Left renal pelvis (tissue), 4 donors: ENCODE measurements around the gene EFHC1. TPM values are rescaled to one million over a fixed set of nuclear protein-coding genes. Genes with fewer than 3 reads are reported as not detected.

ENCODE experiments used
- DNase-seq, 4 donors: peaks; one replicate each; pipeline ENCODE4 v3.0.0-alpha.2; 2013; ENCODE audit warnings: low read depth in 4 of 4, low spot score in 3 of 4
- polyA plus RNA-seq, 4 donors: library from polyadenylated mRNA; unstranded; fragments of 120-200 nt; gene quantifications; one replicate each; pipeline ENCODE4 v1.2.1, GENCODE V29; 2013; ENCODE audit not compliant: insufficient read length in 4 of 4

Gene EFHC1
- polyA plus RNA-seq, 4 donors = 40.8 to 61.1 (median 56.8) TPM

DNA sequence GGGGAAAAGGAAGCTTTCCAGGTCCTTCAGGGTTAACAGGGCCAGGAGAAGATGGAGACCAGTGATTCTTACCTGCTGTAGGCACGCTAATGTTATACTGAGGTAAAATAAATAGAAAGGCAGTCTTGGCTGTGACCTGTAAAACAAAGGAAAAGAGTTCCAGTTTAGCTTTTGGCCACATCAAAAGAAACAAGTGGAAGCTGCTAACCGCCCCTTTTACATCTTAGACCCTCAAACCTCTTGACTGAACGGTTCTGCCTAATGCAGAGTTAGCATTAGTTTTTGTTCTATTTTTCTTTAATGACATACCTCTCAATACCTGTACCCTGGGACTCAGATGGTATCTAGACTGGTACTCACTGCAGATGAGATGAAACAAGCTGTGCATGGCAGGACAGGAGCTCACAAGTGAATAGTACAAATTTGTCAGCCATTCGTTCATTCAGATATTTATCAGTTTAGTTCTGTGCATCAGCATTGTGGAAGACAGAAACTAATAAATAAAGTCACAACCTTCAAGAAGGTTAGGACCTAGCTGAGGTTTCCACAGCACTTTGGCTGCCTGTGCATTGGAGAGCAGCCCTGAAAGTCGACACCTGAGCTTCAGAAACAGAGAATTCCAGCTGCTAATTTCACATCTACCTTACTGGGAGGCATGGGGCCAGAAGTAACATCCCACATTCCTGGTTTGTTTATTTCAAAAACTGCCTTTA lies 115.7 kb downstream of the EFHC1 start:
- DNase-seq = no peak

DNA sequence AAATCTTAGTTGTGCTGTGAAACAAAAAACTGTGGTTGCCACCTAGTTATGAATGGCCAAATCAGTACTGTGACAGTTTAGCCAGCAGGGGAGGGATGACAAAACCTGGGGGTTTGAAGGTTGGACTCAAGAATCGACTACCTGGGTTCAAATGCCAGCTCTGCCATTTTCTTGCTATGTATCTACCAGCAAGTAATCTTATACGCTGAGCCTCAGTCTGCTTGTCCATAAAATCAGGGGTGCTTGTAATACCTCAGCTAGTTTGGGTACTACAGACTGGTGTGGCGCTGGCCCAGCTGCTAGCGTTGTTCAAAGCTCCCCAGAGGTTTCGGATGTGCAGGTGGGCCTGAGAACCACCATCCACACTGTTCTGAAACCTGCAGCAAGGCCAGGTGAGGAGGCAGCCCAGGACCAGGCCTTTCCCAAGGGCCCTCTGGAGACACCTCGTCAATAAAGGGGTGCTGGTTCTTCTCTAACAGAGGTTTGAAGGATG lies 116.3 kb downstream of the EFHC1 start:
- DNase-seq = no peak

- DNase-seq = no peak
These were observed 117.0 kb downstream of the EFHC1 start for GRCh38 chr6:52537001-52537753.

- no peak for DNase-seq
These were observed 118.2 kb downstream of the EFHC1 start for GRCh38 chr6:52538252-52538900.

GRCh38 chr6:52538901-52539354 lies 118.8 kb downstream of the EFHC1 start:
- DNase-seq = no peak

DNA sequence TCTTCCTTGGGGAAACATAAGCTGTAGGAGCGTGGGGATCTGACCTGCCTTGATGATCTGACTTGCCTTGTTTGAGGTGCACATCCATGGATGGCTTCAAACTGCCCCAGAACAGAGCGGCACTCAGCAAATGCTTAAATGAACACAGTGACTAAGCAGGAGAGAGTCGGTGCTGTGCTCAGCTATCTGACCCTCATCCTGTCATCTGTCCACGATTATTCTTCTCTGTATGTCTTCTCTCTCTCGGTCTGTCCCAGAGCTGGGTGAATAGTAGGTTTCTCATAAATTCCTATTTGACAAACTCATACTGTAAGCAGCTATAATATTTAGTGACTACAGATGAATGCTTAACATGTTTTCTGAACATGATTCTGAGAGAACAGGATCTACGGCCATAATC lies 119.5 kb downstream of the EFHC1 start:
- DNase-seq = no peak

DNA sequence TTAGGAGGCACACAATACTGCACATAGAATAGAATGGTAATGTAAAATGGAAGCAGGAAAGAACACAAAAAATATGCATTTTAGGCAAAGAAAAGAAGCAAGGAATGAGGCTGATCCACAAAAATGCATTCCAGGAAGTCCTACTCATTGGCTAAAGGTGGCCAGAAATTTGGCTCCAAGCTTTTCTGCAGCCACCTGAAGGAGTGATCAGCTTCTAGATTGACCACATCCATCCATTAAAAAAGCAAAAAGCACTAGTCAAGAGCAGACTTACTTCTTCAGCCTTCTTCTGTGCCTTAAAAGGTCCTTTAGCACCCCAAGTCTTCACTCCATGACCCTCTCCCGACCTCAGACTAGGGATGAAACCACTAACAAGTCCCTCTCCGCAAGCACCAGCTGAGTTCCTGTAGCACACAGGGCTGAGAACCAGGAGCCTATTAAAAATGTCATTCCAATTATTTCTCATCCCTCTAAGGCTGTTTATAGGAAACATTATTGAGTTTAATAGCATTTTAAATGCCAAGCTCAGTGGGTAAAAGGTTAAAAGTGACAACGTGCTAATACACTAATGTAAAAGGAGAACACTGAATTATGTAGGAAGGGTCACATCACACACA lies 120.3 kb downstream of the EFHC1 start:
- no peak for DNase-seq

DNA sequence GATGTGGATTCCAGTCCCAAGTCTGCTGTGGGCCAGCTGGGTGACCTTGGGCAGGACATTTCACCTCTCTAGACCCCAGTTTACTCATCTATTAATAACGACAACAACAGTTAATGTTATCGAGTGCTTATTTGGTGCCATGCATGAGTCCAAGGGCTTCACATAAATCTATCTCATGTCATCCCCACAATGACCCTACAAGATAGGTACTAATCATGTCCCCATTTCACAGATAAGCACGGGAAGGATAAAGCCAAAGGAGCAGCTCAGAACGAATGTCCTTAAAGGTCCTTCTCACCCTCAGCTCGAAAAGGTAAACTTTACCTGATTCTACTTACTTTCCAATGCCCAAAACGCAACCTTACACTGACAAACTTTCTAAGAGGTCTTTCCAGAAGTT lies 121.0 kb downstream of the EFHC1 start:
- no peak for DNase-seq

GRCh38 chr6:52543262-52543661 lies 123.1 kb downstream of the EFHC1 start:
- DNase-seq = no peak

- no peak for DNase-seq
These were observed 123.8 kb downstream of the EFHC1 start for GRCh38 chr6:52543729-52544601.

DNA sequence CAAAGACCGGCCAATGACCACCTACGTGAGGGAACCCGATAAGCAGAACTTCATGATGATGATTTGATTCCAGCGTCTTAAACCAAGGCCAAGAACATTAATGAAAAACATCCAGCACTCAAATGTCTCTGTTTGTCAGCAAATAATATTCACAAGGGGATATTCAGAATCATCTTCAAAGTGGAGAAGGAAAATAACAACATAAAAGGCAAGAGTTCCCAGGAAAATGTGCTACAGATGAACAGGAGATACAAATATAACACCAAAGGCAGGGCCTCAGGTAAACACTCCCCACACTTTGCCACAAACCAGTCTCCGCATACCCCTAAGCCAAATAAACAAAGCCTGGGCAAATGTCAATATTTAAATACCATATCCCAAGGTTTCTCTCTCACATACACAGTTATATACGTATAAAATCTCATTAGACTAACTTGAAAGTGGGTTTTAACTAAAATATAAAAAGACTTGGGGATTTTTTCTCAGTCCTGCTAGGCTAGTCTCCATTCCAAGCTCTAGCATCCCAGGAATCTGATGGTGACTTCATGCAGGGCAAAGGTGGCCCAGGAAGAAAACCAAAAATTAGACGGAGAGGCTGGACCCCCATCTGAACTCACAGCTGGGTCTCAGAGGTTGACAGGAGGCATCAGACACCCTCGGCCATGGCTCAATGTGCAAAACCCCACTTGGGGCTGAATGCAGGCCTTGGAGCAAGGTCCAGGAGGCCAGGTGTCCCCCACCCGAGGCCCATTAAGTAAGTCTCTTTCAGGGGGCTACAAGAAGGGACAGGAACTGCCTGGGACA lies 124.7 kb downstream of the EFHC1 start:
- DNase-seq = no peak

GRCh38 chr6:52545406-52546119 lies 125.4 kb downstream of the EFHC1 start:
- DNase-seq = no peak

- no peak for DNase-seq
These were observed 126.0 kb downstream of the EFHC1 start for GRCh38 chr6:52546192-52546591.

GRCh38 chr6:52546678-52547077 lies 126.5 kb downstream of the EFHC1 start:
- DNase-seq = no peak

DNA sequence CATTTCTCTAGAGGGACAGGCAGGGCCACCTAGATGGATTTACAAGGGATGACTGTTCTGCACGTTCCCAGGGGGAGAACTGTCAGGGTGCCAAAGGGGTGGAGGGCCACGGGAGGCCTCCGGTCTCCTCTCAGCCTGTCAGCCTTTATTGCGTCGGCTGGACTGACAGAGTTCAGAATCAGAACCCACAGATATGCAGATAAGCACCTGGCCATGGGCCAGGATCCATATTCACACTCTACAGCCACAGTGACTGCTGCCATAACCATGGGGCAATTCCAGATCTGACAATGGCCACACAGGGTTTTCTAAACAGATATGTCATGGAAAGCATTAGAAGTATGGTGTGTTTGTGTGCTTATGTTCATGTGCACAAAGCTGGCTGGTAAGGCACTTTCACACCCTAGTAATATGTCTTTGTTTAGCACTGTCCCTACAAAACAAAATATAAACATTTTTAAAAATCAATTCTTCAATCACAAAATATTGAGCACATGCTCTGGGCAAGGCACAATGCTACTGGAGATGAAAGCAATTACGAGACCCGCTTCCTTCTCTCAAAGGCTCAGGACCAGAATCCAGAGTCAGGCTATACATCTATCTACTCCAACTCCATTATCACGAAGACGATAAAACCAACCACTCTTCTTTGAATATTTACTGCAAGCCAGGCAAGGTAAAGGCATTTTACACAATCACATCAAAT lies 127.7 kb downstream of the EFHC1 start:
- no peak for DNase-seq

DNA sequence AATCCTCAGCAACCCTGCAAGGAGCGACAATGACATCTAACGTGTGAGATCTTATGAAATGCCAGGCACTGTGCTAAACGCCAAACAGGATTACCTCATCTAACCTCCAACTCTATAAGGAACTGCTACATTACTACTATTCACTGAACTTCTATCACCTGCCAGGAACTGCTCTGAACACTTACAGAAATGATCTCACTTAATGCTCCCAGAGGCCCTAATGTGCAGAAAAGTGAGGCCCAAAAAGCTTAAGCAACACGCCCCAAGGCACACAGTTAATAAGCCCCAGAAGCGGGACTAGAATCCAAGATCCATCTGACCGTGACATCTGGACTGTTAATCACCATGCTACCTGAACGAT lies 128.2 kb downstream of the EFHC1 start:
- no peak for DNase-seq

- no peak for DNase-seq
These were observed 128.9 kb downstream of the EFHC1 start for GRCh38 chr6:52548999-52549398.

DNA sequence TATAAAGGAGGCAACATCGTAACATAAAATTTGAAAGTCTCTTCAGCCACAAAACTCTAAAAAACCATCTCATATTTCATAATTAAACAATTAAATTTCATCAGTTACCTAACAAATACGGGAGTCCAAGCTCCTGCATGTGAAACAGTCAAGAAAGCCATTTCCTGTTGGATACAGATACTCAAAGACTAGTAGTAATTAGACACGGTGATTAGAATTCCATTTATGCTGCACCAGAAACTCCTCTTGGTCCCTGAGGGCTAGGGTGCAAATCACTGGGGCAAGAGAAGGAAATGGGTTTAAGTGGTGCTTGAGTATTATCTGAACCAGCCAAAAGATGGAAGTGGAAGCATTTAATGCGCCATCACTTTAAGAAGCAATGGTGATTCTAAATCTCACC lies 129.3 kb downstream of the EFHC1 start:
- no peak for DNase-seq
